T-helper 2 cell (primary cell): ENCODE results near the gene ADARB2.
"Not testable (repeated sequence)": the region's sequence is repeated elsewhere in the genome, so short reads cannot be mapped to it uniquely, and the experiment has no call there.

Source experiments
- DNase-seq, 5 experiments: peaks; one replicate each; pipeline versions ENCODE4 v3.0.0 to v3.0.0-alpha.2; 2012 to 2022
- total RNA-seq, 2 donors: gene quantifications; one replicate each; lab custom pipeline; 2026; lab: John Stamatoyannopoulos, UW

Gene ADARB2
- 0.54 to 0.94 reads per million in 2 donors for total RNA-seq

DNA sequence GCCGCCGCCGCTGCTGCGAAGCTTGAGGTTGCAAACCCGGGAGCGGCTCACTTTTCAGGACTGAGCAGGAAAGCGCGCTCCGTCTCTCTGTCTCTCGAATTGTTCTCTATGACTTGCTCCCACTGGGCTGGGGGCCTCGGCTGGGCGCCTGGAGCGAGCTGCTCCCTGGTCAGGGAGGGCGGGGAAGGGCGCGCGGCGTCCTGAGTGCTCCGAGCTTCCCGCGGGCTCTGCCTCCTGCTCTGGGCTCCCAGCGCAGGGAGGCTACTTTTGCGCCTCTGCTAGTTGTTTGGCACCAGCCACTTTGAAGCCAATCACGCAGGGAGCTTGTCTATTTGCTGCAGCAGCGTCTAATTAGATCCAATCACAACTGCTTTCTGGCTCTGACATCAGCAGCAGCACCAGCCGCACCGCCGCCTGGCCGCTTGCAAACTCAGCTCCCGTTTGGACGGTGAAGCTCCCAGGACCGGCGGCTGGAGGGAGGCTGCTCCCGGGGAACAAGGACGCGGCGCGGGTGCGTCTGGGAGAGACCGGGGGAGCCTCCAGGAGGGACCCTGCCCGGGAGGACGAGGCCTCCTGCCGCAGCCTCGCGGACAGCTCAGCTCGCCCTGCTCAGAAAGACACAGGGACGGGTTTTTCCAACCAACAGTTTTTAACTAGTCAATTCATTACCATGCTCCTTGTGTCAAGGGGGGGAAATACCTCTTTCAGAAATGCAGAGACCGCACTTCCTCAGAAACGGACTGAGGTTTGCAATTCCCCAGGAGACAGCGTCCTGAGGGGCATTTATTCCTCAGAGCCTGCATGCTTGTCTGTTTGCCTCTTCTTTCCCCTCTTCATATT, at the start of gene ADARB2:
ADARB2 (minus strand) TSS at position 304 of the 840 bp plus-strand sequence.
- DNase-seq, result peak in 1 of 5 experiments; percentile 56

DNA sequence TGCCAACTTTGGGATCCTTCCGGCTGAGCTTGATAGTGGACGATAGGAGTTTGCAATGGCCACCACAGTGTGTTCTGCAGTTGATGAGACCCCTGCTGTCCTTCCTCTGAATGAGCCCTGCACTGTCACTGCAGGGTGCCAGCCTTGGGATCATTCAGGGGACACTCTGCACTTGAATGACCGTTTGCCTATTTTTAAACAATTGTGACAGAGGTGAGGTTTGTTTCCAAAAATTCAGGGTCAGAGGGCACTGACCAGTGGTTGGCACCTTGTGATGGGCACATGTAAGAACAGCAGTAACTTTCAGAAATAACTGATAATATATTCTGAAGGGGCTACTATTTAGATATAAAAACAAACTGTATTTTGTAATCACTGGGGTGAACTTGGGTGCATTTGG, 48.5 kb upstream of the ADARB2 start:
- no peak for DNase-seq

DNA sequence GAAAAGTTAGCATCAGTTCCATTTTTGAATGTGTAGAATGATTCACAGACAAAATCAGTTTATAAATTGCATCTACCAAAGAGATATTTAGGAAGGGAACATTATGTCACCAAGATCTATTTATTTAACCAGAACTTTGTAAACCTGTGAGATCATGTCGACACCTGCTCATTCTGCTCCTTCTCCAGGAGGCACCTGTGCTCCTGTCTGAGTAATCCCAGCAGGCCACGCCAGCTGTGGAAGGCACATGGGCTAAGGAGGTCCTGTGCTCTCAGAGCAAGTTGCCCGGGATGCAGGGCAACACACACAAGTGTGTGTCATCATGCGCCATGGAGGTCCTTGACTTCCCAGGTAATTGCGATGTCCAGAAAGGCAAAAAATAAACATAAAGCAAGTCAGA, 45.5 kb upstream of the ADARB2 start:
- no peak for DNase-seq

DNA sequence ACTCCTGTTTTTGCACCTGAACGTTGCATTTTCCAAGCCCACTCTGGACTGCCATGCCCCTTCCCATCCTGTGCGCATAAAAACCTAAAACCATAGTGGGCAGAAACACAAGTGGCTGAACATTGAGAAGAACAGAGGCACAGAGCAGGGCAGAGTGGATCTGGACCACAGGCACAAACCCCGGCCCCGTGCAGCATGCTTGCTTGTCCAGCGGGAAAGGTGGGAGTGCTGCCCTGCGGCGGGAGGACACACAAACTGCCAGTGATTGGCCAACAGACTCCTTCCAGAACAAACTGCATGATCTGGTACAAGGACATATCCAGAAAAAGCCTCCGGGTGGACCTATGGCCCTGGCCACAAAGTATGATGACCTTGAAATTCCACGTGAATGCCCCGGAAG, 42.5 kb upstream of the ADARB2 start:
- DNase-seq, result no peak

DNA sequence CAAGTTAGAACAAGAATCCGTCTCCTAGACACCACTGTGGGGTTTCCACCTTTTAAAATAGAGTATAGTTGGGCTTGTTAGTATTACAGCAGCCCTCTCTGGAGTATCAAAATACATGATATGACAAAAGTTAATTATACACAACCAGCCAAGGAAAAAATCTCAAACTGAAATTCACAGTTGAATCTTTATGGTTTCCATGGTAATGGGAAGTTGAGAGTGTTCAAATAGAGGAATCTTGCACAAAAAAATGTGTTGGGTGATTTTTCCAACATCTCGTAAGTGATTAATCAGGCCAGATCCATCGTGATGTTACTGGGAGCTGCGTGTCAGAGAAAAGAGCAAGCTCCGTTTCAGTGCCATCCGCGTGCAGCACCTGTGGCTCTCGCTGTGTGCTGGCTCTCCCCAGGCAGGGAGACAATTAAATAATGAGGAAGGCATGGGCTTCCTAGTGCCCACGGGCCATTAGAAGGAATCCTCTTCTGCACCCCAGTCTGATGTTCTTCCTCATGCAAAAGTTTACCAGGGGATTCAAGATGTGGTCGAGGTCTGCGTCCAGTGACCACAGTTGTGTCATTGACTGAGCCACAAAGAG, 41.1 kb upstream of the ADARB2 start:
- DNase-seq, result no peak

DNA sequence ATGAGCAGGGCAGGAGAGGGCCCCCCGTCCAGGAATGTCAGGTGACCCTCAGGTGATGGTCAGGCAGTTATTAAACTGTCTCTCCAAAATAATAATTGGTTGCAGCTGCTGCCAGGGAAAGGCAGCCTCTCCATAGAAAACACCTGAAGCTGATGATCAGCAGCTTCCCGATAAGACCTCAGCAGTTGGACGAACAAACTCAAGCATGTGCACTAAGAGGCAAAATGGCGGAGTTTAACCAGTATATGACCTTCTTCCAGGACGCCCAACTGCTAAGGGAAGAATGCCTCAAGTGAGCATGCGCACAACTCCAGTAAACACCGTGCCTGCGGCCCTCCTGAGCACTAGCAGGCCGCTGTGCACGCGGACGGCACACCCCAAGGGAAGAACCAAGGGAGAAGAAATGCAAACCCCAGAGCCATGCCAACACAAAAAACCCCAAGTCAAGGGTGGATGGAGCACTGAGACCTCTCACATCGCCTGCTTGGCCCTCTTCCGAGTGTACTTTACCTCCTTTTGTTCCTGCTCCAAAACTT, 38.9 kb upstream of the ADARB2 start:
- no peak for DNase-seq

DNA sequence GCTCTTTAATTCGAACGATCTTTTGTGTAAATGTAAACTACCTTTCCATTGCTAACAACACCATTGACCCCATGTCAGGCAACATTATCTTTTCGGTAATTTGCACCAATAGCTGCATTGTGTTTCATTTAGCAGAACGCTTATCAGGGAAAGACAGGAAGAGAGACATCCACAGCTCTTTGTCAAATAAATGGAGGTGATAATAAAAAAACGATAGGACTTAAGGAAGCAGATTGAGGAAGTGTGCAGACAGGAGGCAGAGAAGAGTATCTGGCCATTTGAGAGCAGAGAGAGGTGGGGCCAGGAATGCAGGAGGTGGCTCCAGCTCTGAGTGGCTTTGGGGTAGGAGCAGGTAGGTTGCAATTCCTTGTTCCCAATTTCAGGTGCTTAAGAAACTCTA, 37.5 kb upstream of the ADARB2 start:
- no peak for DNase-seq

DNA sequence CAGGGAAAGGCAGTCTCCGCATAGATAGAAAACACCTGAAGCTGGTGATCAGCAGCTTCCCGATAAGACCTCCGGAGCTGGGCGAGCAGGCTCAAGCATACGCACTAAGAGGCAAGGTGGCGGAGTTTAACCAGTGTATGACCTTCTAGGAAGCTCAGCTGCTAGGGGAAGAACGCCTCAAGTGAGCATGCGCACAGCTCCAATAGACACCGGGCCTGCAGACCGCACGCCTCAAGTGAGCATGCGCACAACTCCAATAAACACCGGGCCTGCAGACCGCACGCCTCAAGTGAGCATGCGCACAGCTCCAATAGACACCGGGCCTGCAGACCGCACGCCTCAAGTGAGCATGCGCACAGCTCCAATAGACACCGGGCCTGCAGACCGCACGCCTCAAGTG, 35.9 kb upstream of the ADARB2 start:
- not testable (repeated sequence) for DNase-seq

DNA sequence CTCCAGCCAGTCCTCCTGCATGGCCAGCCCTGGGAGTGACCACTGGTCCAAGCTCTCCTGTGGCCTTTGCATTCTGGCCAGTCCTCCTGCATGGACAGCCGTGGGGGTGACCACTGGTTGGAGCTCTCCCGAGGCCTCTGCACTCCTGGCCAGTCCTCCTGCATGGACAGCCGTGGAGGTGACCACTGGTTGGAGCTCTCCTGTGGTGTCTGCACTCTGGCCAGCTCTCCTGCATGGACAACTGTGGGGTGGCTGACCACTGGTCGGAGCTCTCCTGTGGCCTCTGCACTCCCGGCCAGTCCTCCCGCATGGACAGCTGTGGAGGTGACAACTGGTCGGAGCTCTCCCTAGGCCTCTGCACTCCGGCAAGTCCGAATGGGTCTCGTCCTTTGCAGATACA, 28.7 kb upstream of the ADARB2 start:
- DNase-seq, result no peak

DNA sequence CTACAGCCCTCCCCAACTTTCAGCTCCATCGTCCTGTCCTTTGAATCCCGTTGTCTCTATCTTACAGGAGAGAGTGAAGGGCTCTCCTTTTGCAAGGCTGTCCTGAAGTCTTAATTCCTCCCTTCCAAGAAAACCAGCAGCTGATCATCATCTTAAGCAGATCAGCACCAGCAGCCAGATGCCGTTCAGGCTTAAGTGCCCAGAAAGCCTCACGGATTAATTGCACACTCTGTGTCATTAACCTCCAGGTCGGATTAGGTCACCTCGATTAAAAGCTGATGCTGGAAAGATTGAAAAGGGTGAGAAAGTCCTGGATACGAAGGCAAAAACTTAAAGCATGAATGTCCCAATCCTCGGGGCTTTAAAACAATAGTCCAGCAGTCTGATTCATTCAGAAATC, 24.8 kb upstream of the ADARB2 start:
- no peak for DNase-seq

DNA sequence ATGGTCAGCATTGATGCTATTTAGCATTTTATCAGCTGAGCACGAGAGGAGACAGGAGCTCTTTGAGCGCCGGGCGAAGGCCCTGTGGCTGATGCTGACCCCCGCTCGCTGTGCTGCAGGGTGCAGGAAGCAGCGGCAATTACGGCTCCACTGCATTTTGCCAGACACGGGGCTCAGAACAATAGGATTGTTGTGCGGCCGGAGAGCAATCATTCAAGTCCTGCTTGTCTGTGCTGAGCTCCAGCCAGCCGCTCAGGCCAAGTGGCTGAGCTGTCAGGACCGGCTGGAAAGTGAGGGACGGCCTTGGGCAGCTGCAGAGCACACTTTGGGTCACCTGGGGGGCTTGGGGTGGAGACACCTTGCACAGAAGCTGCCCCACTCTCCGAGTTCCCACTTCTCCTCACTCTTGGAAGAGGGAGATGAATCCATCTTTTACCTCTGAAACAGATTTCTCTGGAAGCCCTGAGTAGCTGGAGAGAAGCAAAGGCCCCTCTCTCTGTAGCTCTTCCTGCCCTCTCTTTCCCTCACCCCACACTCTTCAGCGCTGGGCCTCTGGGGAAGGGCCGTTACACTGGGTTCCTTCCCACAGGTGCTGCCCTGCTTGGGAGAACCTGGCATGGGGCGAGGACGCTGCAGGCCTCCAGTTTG, 17.3 kb upstream of the ADARB2 start:
- DNase-seq, result no peak

DNA sequence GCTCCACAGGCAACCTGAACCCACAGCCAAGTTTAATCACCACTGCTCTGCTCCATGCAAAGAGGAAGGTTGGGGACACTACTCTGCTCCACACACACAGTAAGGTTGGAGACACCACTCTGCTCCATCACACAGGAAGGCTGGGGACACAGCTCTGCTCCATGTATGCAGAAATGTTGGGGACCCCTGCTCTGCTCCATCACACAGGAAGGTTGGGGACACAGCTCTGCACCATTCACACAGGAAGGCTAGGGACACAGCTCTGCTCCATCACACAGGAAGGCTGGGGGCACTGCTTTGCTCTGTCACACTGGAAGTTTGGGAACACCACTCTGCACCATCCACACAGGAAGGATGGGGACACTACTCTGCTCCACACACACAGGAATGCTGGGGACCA, 14.8 kb upstream of the ADARB2 start:
- no peak for DNase-seq

DNA sequence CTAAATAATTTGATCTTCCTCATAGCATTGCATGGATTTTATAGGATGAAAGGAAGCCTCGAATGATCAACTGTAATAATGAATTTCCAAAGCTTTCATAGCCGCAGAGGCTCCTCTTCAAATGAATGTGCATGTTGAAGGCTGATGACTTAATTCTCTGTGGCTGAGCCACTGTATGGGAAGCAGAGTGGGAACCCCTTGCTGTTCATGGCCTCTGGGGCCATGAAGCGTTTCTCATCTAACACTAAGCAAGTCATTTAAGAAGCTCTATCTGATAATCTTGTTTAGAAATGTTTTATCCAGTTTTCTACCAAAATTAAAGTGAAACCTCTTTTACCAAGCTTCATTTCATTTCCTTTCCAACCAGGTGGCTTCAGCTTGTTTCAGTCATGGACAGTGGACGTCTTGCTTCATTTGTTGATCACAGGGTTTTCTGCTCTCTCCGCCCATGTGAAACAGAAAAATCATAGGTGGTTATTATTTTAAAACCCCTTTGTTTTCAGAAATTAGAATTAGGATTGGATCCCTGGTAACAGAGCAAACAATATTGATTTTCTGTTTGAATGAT, 10.3 kb upstream of the ADARB2 start:
- no peak for DNase-seq

DNA sequence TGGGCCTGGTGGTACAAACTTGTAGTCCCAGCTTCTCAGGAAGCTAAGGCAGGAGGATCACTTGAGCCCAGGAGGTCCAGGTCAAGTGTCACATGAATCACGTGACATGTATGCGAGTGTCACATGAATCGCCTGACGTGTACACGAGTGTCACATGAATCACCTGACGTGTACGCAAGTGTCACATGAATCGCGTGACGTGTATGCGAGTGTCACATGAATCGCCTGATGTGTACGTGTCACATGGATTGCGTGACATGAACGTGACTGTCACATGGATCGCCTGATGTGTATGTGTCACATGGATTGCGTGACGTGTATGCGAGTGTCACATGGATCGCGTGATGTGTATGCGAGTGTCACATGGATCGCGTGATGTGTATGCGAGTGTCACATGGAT, 9.5 kb upstream of the ADARB2 start:
- no peak for DNase-seq

DNA sequence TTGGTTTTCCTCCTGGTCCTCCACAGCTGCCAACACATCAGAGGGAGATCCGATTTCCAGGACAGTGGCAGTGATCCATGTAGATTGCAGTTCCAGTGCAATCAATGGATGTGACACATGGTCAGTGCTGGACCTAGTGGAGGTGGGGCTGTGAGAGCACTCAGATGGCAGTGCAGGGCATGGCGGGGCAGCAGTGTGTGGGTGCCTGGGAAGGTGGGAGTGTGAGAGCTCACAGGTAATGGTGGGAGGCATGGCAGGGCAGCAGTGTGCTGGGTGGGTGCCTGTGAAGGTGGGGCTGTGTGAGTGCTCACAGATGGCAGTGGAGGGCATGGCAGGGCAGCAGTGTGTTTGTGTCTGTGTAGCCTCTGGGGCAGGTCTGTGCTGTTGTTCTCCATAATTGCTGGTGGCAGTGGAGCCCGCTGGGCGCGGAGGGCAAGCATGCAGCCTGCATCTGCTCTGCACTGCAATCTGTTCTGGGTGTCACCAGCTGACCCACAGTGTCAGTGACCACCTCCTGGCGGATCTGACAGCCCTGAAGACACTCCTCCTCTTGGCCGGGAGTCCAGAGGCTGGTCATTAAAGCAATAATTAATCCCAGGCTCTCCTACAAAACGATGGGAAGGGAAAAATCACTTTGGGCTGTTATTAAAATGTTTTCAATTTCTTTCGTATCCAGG, 8.6 kb upstream of the ADARB2 start:
- DNase-seq, result no peak

DNA sequence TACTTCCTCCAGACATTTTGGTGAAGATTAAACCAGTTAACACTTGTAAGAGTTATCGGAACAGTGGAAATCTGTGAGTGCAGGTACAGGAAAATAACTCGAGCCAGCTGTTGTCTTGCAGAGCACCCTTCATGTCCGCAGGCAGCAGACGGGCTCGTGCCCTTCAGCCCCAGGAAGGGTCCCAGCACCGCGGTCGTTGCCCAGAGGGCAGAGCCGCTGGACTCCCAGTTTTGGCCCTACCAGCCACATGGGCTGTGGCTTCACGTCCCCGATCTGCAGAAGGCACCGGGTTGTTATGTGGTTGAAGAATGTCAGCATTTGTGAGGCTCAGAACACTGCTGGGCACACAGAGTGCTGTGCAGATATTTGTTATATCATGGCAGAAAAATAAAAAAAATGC, 7.2 kb upstream of the ADARB2 start:
- no peak for DNase-seq

DNA sequence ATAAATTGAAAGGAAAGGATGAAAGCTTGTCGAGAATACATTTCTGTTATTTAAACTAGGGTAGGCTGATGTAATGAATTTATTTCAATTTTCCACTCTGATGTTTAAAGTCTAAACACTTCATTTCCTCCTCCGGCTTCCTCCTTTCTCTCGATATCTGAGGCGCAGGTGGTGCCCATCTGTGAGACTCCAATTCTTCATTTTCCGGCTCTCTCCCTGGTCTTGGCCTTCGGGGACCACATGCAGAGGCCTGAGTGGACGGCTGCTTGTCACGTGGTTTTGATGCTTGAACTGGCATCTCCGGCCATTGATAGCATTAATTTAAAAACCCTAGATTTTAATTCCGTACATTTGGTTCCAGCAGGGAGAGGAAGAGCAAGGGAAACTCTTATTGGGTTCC, 5.8 kb upstream of the ADARB2 start:
- no peak for DNase-seq

DNA sequence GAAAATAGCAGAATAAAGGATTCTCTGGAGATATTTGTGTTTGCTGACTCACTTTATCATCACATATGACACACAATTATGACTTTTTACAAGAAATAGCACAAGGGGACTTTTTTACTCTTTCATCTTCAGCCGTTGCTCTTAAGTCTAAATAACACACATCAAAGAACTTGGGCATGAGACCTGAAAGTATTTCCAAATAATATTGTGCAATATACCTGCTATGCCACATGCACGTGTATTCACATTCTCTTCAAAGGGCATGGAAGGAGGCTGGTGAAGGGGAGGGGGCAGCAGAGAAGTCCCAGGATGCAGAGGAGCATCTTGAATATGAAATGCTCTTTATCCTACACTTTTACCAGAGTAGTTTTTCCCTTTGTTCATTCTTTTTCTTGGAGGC, 4.1 kb upstream of the ADARB2 start:
- DNase-seq, result no peak

DNA sequence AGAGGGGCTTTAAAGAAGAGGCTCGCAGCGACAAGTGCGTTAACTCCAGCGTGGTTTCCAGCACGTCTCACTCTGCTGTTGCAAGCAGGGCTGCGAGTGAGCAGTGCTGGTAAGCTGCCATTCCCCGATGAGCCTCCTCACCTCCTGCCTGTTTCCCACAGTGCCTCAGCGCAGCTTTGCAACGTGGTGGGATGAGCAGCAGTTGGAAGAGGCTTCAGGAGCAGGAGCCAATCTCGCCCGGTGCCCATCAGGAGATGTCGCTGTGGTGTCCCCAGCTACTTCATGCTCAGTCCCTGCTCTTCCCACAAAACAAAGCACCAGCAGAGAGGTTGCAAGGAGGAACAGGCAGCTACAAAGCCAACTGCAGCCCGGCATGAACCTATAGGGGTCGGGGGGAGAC, 2.4 kb upstream of the ADARB2 start:
- no peak for DNase-seq

DNA sequence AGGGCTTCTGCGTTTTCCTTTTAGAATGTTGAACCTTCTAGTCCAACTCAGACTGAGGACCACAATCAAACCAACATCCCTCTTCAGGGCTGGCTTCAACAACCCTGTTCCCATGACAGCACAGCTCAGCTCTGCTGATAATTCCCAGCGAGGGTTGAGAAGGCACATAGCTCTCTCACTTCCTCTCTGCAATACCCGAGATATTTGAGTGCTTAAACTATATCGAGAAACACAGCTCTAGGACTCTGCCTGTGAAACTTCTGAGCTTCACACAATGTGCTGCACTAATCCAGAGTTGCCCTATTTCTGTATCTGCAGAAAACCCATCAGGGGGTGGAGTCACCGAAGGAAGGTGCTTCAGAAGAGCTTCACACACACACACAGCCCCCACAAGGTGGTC, 1.6 kb upstream of the ADARB2 start:
- DNase-seq, result no peak

DNA sequence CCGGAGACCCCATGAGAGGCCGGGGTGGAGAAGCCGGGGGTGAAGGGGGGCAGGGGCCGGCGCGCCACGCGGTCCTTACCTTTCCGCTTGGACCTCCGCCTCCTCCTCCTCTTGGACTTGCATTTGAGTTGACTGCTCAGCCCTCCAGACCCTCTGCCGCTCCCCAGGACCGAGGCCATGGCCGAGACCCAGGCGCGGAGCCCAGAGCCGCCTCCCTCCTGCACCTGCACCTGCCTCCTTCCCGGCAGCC, 428 bp downstream of the ADARB2 start:
- DNase-seq, result no peak

DNA sequence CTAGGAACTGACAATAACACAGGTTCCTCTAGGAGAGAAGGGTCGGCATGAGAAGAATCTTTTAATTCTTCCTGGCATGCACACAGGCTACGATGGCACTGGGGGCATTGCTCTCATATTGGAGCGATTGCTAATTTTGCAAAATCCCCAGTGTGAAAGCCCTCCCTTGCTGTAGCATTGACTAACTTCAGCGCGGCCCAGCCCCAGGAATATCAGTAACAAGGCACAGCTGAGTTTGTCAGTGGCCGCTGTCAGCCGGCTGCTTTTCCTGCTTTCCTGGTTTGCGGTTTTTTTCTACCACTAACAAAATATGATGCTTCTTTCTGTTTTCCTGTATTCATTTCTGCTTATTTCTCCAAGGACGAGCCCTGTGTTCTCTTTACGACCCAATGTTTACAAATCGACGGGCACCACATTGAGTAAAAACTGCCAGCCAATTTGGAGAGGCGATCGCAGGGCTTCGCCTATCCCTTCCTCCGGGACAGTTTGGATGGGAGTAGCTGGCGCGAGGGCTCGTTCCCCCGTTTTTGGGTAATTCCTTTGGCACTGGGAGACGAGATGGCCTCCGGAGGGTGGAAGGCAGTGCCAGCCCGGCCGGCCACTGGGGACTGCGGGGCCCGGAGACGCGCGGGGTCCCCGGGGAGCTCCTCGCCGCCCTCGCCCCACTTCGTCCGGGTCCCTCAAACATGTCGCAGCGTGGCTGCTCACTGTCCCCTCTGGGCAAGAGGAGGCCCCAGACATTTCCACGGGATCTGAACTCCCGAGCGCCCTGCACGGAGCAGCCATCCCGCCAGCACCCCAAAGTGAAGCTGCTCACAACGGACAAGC, 967 bp downstream of the ADARB2 start:
- no peak for DNase-seq
